Esophagus squamous epithelium (tissue), 5 donors: Measurements from ENCODE around the gene AGBL1. TPM values are rescaled to one million over a fixed set of nuclear protein-coding genes. Genes with fewer than 3 reads are reported as not detected.

Experiments used
- DNase-seq: peaks from one replicate; lab custom pipeline; 2025; lab: John Stamatoyannopoulos, UW
- H3K27ac ChIP-seq, 4 donors: fragments of 200-600 bp; sonication (generic); one replicate each; pipeline ENCODE4 v1.5.1; 2016 to 2019; ENCODE audit warnings: mild to moderate bottlenecking in 1 of 4
- H3K27me3 ChIP-seq, 4 donors: fragments of 200-600 bp; sonication (generic); 1 replicate in 3 of 4; 2 replicates in 1 of 4; pipeline versions ENCODE4 v1.5.1 to v1.6.0; 2017 to 2021; ENCODE audit warnings: antibody characterized with exemption in 1 of 4
- H3K36me3 ChIP-seq, 3 donors: fragments of 200-600 bp; sonication (generic); one replicate each; pipeline ENCODE4 v1.5.1; 2016 to 2019
- H3K4me1 ChIP-seq, 3 donors: fragments of 200-600 bp; sonication (generic); one replicate each; pipeline ENCODE4 v1.5.1; 2017 to 2019
- H3K4me3 ChIP-seq, 4 donors: fragments of 200-600 bp; sonication (generic); 1 replicate in 3 of 4; 2 replicates in 1 of 4; pipeline ENCODE4 v1.5.1; 2016 to 2019; ENCODE audit warnings: mild to moderate bottlenecking in 2 of 4, moderate library complexity in 1 of 4
- H3K9me3 ChIP-seq, 3 donors: fragments of 200-600 bp; sonication (generic); one replicate each; pipeline ENCODE4 v1.5.1; 2016 to 2019
- POLR2A ChIP-seq, 4 donors: fragments of 450-650 bp; IDR thresholded peaks; one replicate each; pipeline ENCODE4 v1.6.1; 2017; ENCODE audit warnings: antibody characterized with exemption in 4 of 4, mild to moderate bottlenecking in 4 of 4, moderate library complexity in 3 of 4
- WGBS, 2 donors: methylation state at CpG; one replicate each; pipeline ENCODE4 v1.1.5; 2018; 5-methylcytosine and 5-hydroxymethylcytosine counted together
- intact Hi-C: fragments of 100-400 bp; cut with DNase I; formaldehyde crosslinking; loops from one replicate; pipeline ENCODE4 v1.15.0; 2022
- total RNA-seq, 4 donors: library from RNA; depleted of rRNA; stranded (reverse); fragments of >200 nt; gene quantifications; one replicate each; pipeline ENCODE4 v1.1.0, GENCODE V29; 2016
- TF ChIP-seq, protein P1 (sequence below), 6 experiments: fragments of 450-650 bp in 4 of 6; fragments of 200-600 bp in 2 of 6; sonication (generic) in 2 of 6; IDR thresholded peaks; one replicate each; pipeline ENCODE4 v1.5.1; 2016 to 2019; ENCODE audit warnings: antibody characterized with exemption in 6 of 6, mild to moderate bottlenecking in 4 of 6, moderate library complexity in 4 of 6
- donor health status: DM: yes; HTN: yes; CAD: no.

AGBL1 gene
- total RNA-seq, 4 donors from 2014 or later, result 0.11 to 0.21 (median 0.19) TPM; not detected in 1

- no peak for DNase-seq
- Histone ChIP-seq H3K27me3 (peaks cover 0 to 16% (median 0%) of the 10 kb centered on the region in 4 donors), H3K27ac (no peak overlapping the region), H3K36me3 (no peaks in the 10 kb centered on the region), H3K9me3 (no peaks in the 10 kb centered on the region), H3K4me3 (no peak overlapping the region), H3K4me1 (no peaks in the 10 kb centered on the region)
- WGBS, 2 donors, result 76 to 85% methylated on average over 8 of the region's 8 CpGs
- intact Hi-C loops, result no loop called here
- no peak for TF ChIP-seq POLR2A (IDR thresholded peaks at IDR 0.05)
- TF ChIP-seq, protein P1, sequence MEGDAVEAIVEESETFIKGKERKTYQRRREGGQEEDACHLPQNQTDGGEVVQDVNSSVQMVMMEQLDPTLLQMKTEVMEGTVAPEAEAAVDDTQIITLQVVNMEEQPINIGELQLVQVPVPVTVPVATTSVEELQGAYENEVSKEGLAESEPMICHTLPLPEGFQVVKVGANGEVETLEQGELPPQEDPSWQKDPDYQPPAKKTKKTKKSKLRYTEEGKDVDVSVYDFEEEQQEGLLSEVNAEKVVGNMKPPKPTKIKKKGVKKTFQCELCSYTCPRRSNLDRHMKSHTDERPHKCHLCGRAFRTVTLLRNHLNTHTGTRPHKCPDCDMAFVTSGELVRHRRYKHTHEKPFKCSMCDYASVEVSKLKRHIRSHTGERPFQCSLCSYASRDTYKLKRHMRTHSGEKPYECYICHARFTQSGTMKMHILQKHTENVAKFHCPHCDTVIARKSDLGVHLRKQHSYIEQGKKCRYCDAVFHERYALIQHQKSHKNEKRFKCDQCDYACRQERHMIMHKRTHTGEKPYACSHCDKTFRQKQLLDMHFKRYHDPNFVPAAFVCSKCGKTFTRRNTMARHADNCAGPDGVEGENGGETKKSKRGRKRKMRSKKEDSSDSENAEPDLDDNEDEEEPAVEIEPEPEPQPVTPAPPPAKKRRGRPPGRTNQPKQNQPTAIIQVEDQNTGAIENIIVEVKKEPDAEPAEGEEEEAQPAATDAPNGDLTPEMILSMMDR (IDR thresholded peaks at IDR 0.05), result no peak
Observed at GRCh38 chr15:86064326-86064725, 15.3 kb upstream of the AGBL1 start.

DNA sequence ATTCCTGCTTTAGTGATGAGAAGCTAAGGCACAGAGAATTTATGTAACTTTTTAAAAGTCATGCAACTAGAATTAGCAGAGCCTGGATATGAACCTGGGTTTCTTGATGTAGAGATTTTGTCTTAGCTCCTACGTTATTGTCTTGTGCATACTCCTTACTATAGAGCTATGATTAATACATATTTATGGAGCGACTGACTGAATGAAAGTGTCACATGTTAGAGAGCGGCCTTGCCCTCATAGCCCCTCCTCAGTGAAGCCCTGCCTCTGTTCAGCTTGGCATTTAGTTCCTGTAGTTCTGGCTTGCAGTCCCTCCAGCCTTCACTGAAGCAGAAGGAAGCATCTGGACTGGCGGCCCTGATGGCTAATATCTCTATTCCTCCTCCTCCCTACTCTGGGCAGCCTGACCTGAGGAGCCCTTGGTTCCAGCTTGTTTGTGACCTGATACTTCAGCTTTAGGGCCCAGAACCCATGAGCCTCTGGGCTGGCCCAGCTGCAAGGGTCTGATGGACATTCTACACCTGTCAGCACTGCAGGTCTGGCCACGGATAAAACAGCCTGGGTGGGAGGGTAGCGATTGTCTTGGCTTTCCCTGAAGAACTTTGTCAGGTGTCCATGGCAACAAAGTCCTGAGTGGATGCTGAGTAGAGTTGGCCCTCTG is 13.4 kb upstream of the AGBL1 start:
- peaks cover 0 to 16% (median 0%) of the 10 kb centered on the region in 4 donors for H3K27me3 ChIP-seq
- intact Hi-C loops, result no loop called here
- no peaks in the 10 kb centered on the region for H3K4me1 ChIP-seq
- H3K9me3 ChIP-seq, result no peaks in the 10 kb centered on the region
- 65 to 76% methylated on average over 3 to 5 of the region's 6 CpGs for WGBS, 2 donors
- H3K27ac ChIP-seq, result no peak overlapping the region
- TF ChIP-seq, protein P1 (IDR thresholded peaks at IDR 0.05), result no peak
- no peak for TF ChIP-seq POLR2A (IDR thresholded peaks at IDR 0.05)
- no peak for DNase-seq
- H3K4me3 ChIP-seq, result no peak overlapping the region
- H3K36me3 ChIP-seq, result no peaks in the 10 kb centered on the region

- H3K36me3 ChIP-seq, result no peaks in the 10 kb centered on the region
Observed at GRCh38 chr15:86073281-86073680, 6.4 kb upstream of the AGBL1 start.

DNA sequence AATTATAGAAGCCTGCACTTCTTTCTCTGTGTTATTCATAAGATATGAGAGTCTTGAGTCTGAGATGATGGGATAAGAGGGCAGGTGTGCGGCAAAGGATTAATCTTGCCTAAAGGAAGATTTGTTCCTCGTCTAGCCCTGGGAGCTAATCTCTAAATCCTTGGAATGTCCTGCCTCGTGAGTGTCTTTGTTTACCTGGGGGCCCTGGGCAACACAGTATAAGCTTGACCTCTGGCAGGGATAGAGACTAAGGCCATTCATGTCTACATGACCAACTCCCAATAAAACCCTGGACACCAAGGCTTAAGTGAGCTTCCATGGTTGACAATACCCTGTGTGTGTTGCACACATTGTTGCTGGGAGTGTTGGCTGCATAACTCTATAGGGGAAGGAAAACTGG is 3.2 kb upstream of the AGBL1 start:
- Histone ChIP-seq H3K27me3 (peaks cover 0 to 20% (median 0%) of the 10 kb centered on the region in 4 donors), H3K9me3 (no peaks in the 10 kb centered on the region), H3K36me3 (no peaks in the 10 kb centered on the region), H3K4me3 (no peak overlapping the region), H3K4me1 (no peaks in the 10 kb centered on the region), H3K27ac (no peak overlapping the region)
- DNase-seq, result no peak
- WGBS, 2 donors, result 32 to 38% methylated on average over 3 of the region's 3 CpGs
- intact Hi-C loops, result no loop called here
- TF ChIP-seq, protein P1 (IDR thresholded peaks at IDR 0.05), result no peak
- no peak for TF ChIP-seq POLR2A (IDR thresholded peaks at IDR 0.05)

More at GRCh38 chr15:86073281-86073680, 6.4 kb upstream of the AGBL1 start:
- intact Hi-C loops, result no loop called here
- H3K27me3 ChIP-seq, result peaks cover 0 to 10% (median 0%) of the 10 kb centered on the region in 4 donors
- no peak overlapping the region for H3K27ac ChIP-seq
- no peak for DNase-seq
- TF ChIP-seq, protein P1 (IDR thresholded peaks at IDR 0.05), result no peak
- no peak for TF ChIP-seq POLR2A (IDR thresholded peaks at IDR 0.05)
- H3K9me3 ChIP-seq, result no peaks in the 10 kb centered on the region
- H3K4me3 ChIP-seq, result no peak overlapping the region
- 38 to 44% methylated on average over 1 of the region's 1 CpG for WGBS, 2 donors
- H3K4me1 ChIP-seq, result no peaks in the 10 kb centered on the region

DNA sequence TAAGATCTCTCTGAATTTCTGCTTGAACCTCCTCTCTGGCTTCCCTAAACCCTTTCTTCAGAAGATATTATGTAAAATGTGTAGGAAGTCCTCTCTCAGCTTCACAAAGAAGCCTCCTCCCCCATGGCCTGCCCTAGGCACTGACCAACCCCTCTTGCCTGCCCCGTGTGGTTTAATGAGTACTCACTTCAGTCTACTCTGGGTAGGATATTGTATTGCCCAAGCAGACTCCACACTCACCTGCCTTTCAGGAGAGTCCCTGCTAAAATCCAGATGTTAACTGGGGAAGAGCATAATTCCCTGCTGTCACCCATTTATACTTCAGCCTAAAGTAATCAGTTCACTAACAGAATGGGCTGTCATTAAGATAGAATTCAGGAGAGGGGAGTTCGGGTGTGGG is 2.6 kb upstream of the AGBL1 start:
- no peak for TF ChIP-seq POLR2A (IDR thresholded peaks at IDR 0.05)
- TF ChIP-seq, protein P1 (IDR thresholded peaks at IDR 0.05), result no peak
- H3K27ac ChIP-seq, result no peak overlapping the region
- H3K4me3 ChIP-seq, result no peak overlapping the region
- intact Hi-C loops, result no loop called here
- DNase-seq, result no peak
- no peaks in the 10 kb centered on the region for H3K36me3 ChIP-seq
- 29 to 32% methylated on average over 2 of the region's 2 CpGs for WGBS, 2 donors
- H3K4me1 ChIP-seq, result no peaks in the 10 kb centered on the region
- H3K27me3 ChIP-seq, result peaks cover 0 to 20% (median 0%) of the 10 kb centered on the region in 4 donors
- H3K9me3 ChIP-seq, result no peaks in the 10 kb centered on the region
